ENCODE measurements around the gene HMGCS1. TPM values are rescaled to one million over a fixed set of nuclear protein-coding genes. Genes with fewer than 3 reads are reported as not detected.

HMGCS1 gene
- total RNA-seq, 1 donor from 2014 or later = 146 TPM

GRCh38 chr5:43348861-43349363 lies 35.7 kb upstream of the HMGCS1 start:
- no peaks in the 10 kb centered on the region for H3K36me3 Mint-ChIP-seq (ENCODE audit: low read depth, unreplicated experiment)
- H3K4me3 Mint-ChIP-seq (ENCODE audit: unreplicated experiment) = no peak overlapping the region
- no peak overlapping the region for H3K27ac Mint-ChIP-seq (ENCODE audit: unreplicated experiment)

GRCh38 chr5:43348207-43348606 lies 35.0 kb upstream of the HMGCS1 start:
- no peak for FAIRE-seq
- Histone ChIP-seq H4K20me1 (ENCODE audit: insufficient read depth, low read length) (no peaks in the 10 kb centered on the region), H3K9me3 (ENCODE audit: insufficient read depth, low read depth, low read length) (no peaks in the 10 kb centered on the region), H3K4me3 (ENCODE audit: insufficient read depth, low read depth, low read length) (no peak overlapping the region), H3K4me2 (ENCODE audit: low read length) (no peak overlapping the region), H3K9ac (ENCODE audit: low read length) (no peak overlapping the region), H3K4me1 (ENCODE audit: insufficient read depth, low read length) (no peaks in the 10 kb centered on the region), H3K79me2 (ENCODE audit: insufficient read depth, low read length) (no peaks in the 10 kb centered on the region), H3K27me3 (ENCODE audit: insufficient read depth, low read length) (no peaks in the 10 kb centered on the region), H3K27ac (ENCODE audit: low read depth, low read length) (no peak overlapping the region), H2AFZ (ENCODE audit: low read depth, low read length) (no peak overlapping the region), H3K36me3 (ENCODE audit: insufficient read depth, low read length) (no peaks in the 10 kb centered on the region)
- no peak overlapping the region for H3K4me3 Mint-ChIP-seq (ENCODE audit: unreplicated experiment)
- DNase-seq (ENCODE audit: low read depth) = no peak
- no peak overlapping the region for H3K27ac Mint-ChIP-seq (ENCODE audit: unreplicated experiment)
- H3K27me3 Mint-ChIP-seq (ENCODE audit: low read depth, unreplicated experiment) = peaks cover 2% of the 10 kb centered on the region
- TF ChIP-seq EZH2 (IDR thresholded peaks at IDR 0.05; ENCODE audit: insufficient read depth, low read length) = no peak
- TF ChIP-seq CTCF (IDR thresholded peaks at IDR 0.05; ENCODE audit: insufficient read depth, low read depth, low read length) = no peak
- peaks cover 1% of the 10 kb centered on the region for H3K36me3 Mint-ChIP-seq (ENCODE audit: low read depth, unreplicated experiment)
- H3K9me3 Mint-ChIP-seq (ENCODE audit: unreplicated experiment) = peaks cover 6% of the 10 kb centered on the region
- H3K4me1 Mint-ChIP-seq (ENCODE audit: low read depth, unreplicated experiment) = no peaks in the 10 kb centered on the region

More at GRCh38 chr5:43348861-43349363, 35.7 kb upstream of the HMGCS1 start:
- H3K4me1 Mint-ChIP-seq (ENCODE audit: low read depth, unreplicated experiment) = no peaks in the 10 kb centered on the region
- no peak overlapping the region for H2AFZ ChIP-seq (ENCODE audit: low read depth, low read length)
- no peaks in the 10 kb centered on the region for H3K27me3 Mint-ChIP-seq (ENCODE audit: low read depth, unreplicated experiment)
- H4K20me1 ChIP-seq (ENCODE audit: insufficient read depth, low read length) = no peaks in the 10 kb centered on the region
- H3K36me3 ChIP-seq (ENCODE audit: insufficient read depth, low read length) = no peaks in the 10 kb centered on the region
- FAIRE-seq (no peak), DNase-seq (ENCODE audit: low read depth) (no peak)
- no peak overlapping the region for H3K4me3 ChIP-seq (ENCODE audit: insufficient read depth, low read depth, low read length)
- H3K4me1 ChIP-seq (ENCODE audit: insufficient read depth, low read length) = no peaks in the 10 kb centered on the region
- H3K27ac ChIP-seq (ENCODE audit: low read depth, low read length) = no peak overlapping the region
- no peaks in the 10 kb centered on the region for H3K27me3 ChIP-seq (ENCODE audit: insufficient read depth, low read length)
- H3K9me3 ChIP-seq (ENCODE audit: insufficient read depth, low read depth, low read length) = no peaks in the 10 kb centered on the region
- no peaks in the 10 kb centered on the region for H3K79me2 ChIP-seq (ENCODE audit: insufficient read depth, low read length)
- no peak overlapping the region for H3K9ac ChIP-seq (ENCODE audit: low read length)
- no peak overlapping the region for H3K4me2 ChIP-seq (ENCODE audit: low read length)
- TF ChIP-seq CTCF (IDR thresholded peaks at IDR 0.05; ENCODE audit: insufficient read depth, low read depth, low read length) (no peak), EZH2 (IDR thresholded peaks at IDR 0.05; ENCODE audit: insufficient read depth, low read length) (no peak)
- peaks cover 3% of the 10 kb centered on the region for H3K9me3 Mint-ChIP-seq (ENCODE audit: unreplicated experiment)

- no peak overlapping the region for H3K9ac ChIP-seq (ENCODE audit: low read length)
- H3K4me3 ChIP-seq (ENCODE audit: insufficient read depth, low read depth, low read length) = no peak overlapping the region
- no peak overlapping the region for H2AFZ ChIP-seq (ENCODE audit: low read depth, low read length)
- H3K79me2 ChIP-seq (ENCODE audit: insufficient read depth, low read length) = no peaks in the 10 kb centered on the region
- no peaks in the 10 kb centered on the region for H3K27me3 ChIP-seq (ENCODE audit: insufficient read depth, low read length)
- TF ChIP-seq CTCF (IDR thresholded peaks at IDR 0.05; ENCODE audit: insufficient read depth, low read depth, low read length) (no peak), EZH2 (IDR thresholded peaks at IDR 0.05; ENCODE audit: insufficient read depth, low read length) (no peak)
- Mint-ChIP-seq H3K9me3 (ENCODE audit: unreplicated experiment) (peaks cover 40% of the 10 kb centered on the region), H3K4me1 (ENCODE audit: low read depth, unreplicated experiment) (no peaks in the 10 kb centered on the region), H3K36me3 (ENCODE audit: low read depth, unreplicated experiment) (peaks cover 1% of the 10 kb centered on the region), H3K4me3 (ENCODE audit: unreplicated experiment) (no peak overlapping the region), H3K27ac (ENCODE audit: unreplicated experiment) (no peak overlapping the region), H3K27me3 (ENCODE audit: low read depth, unreplicated experiment) (peaks cover 2% of the 10 kb centered on the region)
- FAIRE-seq (no peak), DNase-seq (ENCODE audit: low read depth) (no peak)
- no peak overlapping the region for H3K27ac ChIP-seq (ENCODE audit: low read depth, low read length)
- H4K20me1 ChIP-seq (ENCODE audit: insufficient read depth, low read length) = no peaks in the 10 kb centered on the region
- no peaks in the 10 kb centered on the region for H3K4me1 ChIP-seq (ENCODE audit: insufficient read depth, low read length)
- no peaks in the 10 kb centered on the region for H3K36me3 ChIP-seq (ENCODE audit: insufficient read depth, low read length)
- H3K4me2 ChIP-seq (ENCODE audit: low read length) = no peak overlapping the region
- H3K9me3 ChIP-seq (ENCODE audit: insufficient read depth, low read depth, low read length) = no peaks in the 10 kb centered on the region
Measured at GRCh38 chr5:43338862-43339261, 25.6 kb upstream of the HMGCS1 start.

Measured in astrocyte (in vitro differentiated cells and primary cell).